A549 treated with Hydrocortisone at 1 μM for 4 hours (cell line): ENCODE results near the gene TTC4. TPM values are rescaled to one million over a fixed set of nuclear protein-coding genes. Genes with fewer than 3 reads are reported as not detected.

ENCODE experiments used
- total RNA-seq: library from RNA; stranded (reverse); fragments of 200-300 nt; extraction: Qiagen RNA extraction; gene quantifications from 5 replicates; pipeline ENCODE4 v1.2.3, GENCODE V29; 2022

Gene TTC4
- total RNA-seq = 24.5 to 36.5 TPM (median 27.8 TPM) in 5 replicates

GRCh38 chr1:54715493-54716298, at the start of gene TTC4:
TTC4 (plus strand) TSS chr1:54715861; CDS start chr1:54715909, 48 bp downstream.

GRCh38 chr1:54764133-54764921, 48.7 kb downstream of the TTC4 start, which contains the start of gene PARS2:
PARS2 (minus strand) TSS chr1:54764523; CDS start chr1:54759161, 5,362 bp downstream.

Other genes starting within 250 kb of the TTC4 start
- 2.0 to 2.4 TPM (median 2.1 TPM) in 5 replicates for gene ACOT11, start 167.6 kb upstream of the TTC4 start, total RNA-seq
- 0.15 to 0.29 TPM (median 0.24 TPM) in 5 replicates for gene FAM151A, start 92.3 kb upstream of the TTC4 start, total RNA-seq
- not detected in 5 replicates for gene MROH7, start 74.1 kb upstream of the TTC4 start, total RNA-seq
- gene PARS2, start 48.7 kb downstream of the TTC4 start, total RNA-seq = 4.2 to 5.1 TPM (median 4.6 TPM) in 5 replicates
- not detected in 5 replicates for gene TTC22, start 85.5 kb downstream of the TTC4 start, total RNA-seq
- 46.8 to 50.3 TPM (median 47.0 TPM) in 5 replicates for gene DHCR24, start 171.3 kb downstream of the TTC4 start, total RNA-seq